PC-3 (cell line): ENCODE results near the gene JRKL.
"Not testable (repeated sequence)": the region's sequence is repeated elsewhere in the genome, so short reads cannot be mapped to it uniquely, and the experiment has no call there.

Experiments
- CTCF ChIP-seq: fragments of 300-600 bp; sonication (generic); conservative IDR thresholded peaks from 2 replicates; pipeline ENCODE4 v1.5.1; 2017; ENCODE audit warnings: antibody characterized with exemption, low read depth, mild to moderate bottlenecking, low read length
- EZH2 ChIP-seq: fragments of 300-600 bp; sonication (generic); IDR thresholded peaks from one replicate; pipeline ENCODE4 v1.6.1; 2017; ENCODE audit warnings: antibody characterized with exemption, mild to moderate bottlenecking, low read length; ENCODE audit not compliant: unreplicated experiment

- TF ChIP-seq CTCF, EZH2: not testable (repeated sequence)
These were observed 21.6 kb downstream of the JRKL start for GRCh38 chr11:96411412-96411811.
